ENCODE data around the gene CCDC184.
"Not testable (repeated sequence)": the region's sequence is repeated elsewhere in the genome, so short reads cannot be mapped to it uniquely, and the experiment has no call there.

CCDC184 gene

GRCh38 chr12:48183091-48183875 lies at the start of gene CCDC184:
Gene CCDC184 (plus strand): TSS chr12:48183644. CDS start chr12:48184123, 479 bp downstream.
- DNase-seq = peak; percentile 71 to 95 (median 86)
- intact Hi-C loops (cut with DNase I) = no loop called here

- no peak for DNase-seq
- intact Hi-C loops (cut with DNase I) = no loop called here
Observed at GRCh38 chr12:48135027-48135426, 48.4 kb upstream of the CCDC184 start.

- intact Hi-C loops (cut with DNase I) = no loop called here
Observed at GRCh38 chr12:48142818-48143674, 40.4 kb upstream of the CCDC184 start.

GRCh38 chr12:48143898-48144297 lies 39.5 kb upstream of the CCDC184 start:
- intact Hi-C loops (cut with DNase I) = no loop called here
- DNase-seq = no peak

More at GRCh38 chr12:48142818-48143674, 40.4 kb upstream of the CCDC184 start:
- DNase-seq = no peak

- no peak for DNase-seq
- intact Hi-C loops (cut with DNase I) = no loop called here
Observed at GRCh38 chr12:48145981-48146380, 37.5 kb upstream of the CCDC184 start.

- peak in 2 of 42 donors; percentile 18 to 19 for DNase-seq
- intact Hi-C loops (cut with DNase I) = no loop called here
Observed at GRCh38 chr12:48151103-48151771, 32.2 kb upstream of the CCDC184 start.

- not testable (repeated sequence) for DNase-seq
- intact Hi-C loops (cut with DNase I) = loop anchor here (2.0 kb wide), 1 partner anchor 49 kb away; the partner anchor contains the start of gene SENP1
Observed at GRCh38 chr12:48155786-48156185, 27.7 kb upstream of the CCDC184 start.

GRCh38 chr12:48156652-48157017 lies 26.8 kb upstream of the CCDC184 start:
- no peak for DNase-seq
- intact Hi-C loops (cut with DNase I) = loop anchor here (2.0 kb wide), 1 partner anchor 50 kb away; the partner anchor contains the start of gene SENP1

GRCh38 chr12:48157018-48157888 lies 26.2 kb upstream of the CCDC184 start, which contains the start of gene ASB8:
Gene ASB8 (minus strand): TSS chr12:48157515. CDS start chr12:48153496, 4,019 bp downstream.
- DNase-seq = peak; percentile 94 to 100 (median 99)
- intact Hi-C loops (cut with DNase I) = loop anchor here (2.0 kb wide), 1 partner anchor 50 kb away; the partner anchor contains the start of gene SENP1

- intact Hi-C loops (cut with DNase I) = loop anchor here (2.0 kb wide), 1 partner anchor 51 kb away; the partner anchor contains the start of gene SENP1
- DNase-seq = no peak
Observed at GRCh38 chr12:48157889-48158370, 25.5 kb upstream of the CCDC184 start.

- intact Hi-C loops (cut with DNase I) = no loop called here
- no peak for DNase-seq
Observed at GRCh38 chr12:48160046-48160445, 23.4 kb upstream of the CCDC184 start.

GRCh38 chr12:48160807-48161206 lies 22.6 kb upstream of the CCDC184 start:
- peak in 27 of 42 donors; percentile 17 to 72 (median 47) for DNase-seq
- intact Hi-C loops (cut with DNase I) = no loop called here

GRCh38 chr12:48163150-48163747 lies 20.2 kb upstream of the CCDC184 start:
- intact Hi-C loops (cut with DNase I) = no loop called here
- no peak for DNase-seq

GRCh38 chr12:48164451-48164850 lies 19.0 kb upstream of the CCDC184 start:
- intact Hi-C loops (cut with DNase I) = no loop called here
- DNase-seq = no peak

- intact Hi-C loops (cut with DNase I) = no loop called here
- DNase-seq = peak in 9 of 42 donors; percentile 31 to 61 (median 42)
Observed at GRCh38 chr12:48165089-48165981, 18.1 kb upstream of the CCDC184 start.

GRCh38 chr12:48169011-48169410 lies 14.4 kb upstream of the CCDC184 start:
- DNase-seq = no peak
- intact Hi-C loops (cut with DNase I) = no loop called here

Measured in head of caudate nucleus (tissue), 42 donors.